Ureter (tissue), 1 donor: Measurements from ENCODE around the gene REV1. TPM values are rescaled to one million over a fixed set of nuclear protein-coding genes. Genes with fewer than 3 reads are reported as not detected.
"Not testable (repeated sequence)": the region's sequence is repeated elsewhere in the genome, so short reads cannot be mapped to it uniquely, and the experiment has no call there.

Experiments used
- DNase-seq: peaks from one replicate; pipeline ENCODE4 v3.0.0-alpha.2; 2020; ENCODE audit warnings: low spot score
- total RNA-seq: library from RNA; stranded (reverse); gene quantifications from one replicate; pipeline ENCODE4 v1.2.4, GENCODE V29; 2023
- donor health status: DM: yes; HTN: yes; CAD: no.

The REV1 gene
- total RNA-seq, 1 donor from 2014 or later = 99.6 TPM

- DNase-seq = no peak
Measured at GRCh38 chr2:99403524-99403923, 86.3 kb downstream of the REV1 start.

GRCh38 chr2:99403084-99403483, 86.7 kb downstream of the REV1 start:
- DNase-seq = no peak

- DNase-seq = no peak
Measured at GRCh38 chr2:99401841-99402240, 88.0 kb downstream of the REV1 start.

GRCh38 chr2:99399795-99400194, 90.0 kb downstream of the REV1 start:
- DNase-seq = no peak

- DNase-seq = no peak
Measured at GRCh38 chr2:99399063-99399462, 90.8 kb downstream of the REV1 start.

GRCh38 chr2:99398303-99398702, 91.5 kb downstream of the REV1 start:
- no peak for DNase-seq

- no peak for DNase-seq
Measured at GRCh38 chr2:99397266-99397920, 92.4 kb downstream of the REV1 start.

- DNase-seq = no peak
Measured at GRCh38 chr2:99395589-99396130, 94.2 kb downstream of the REV1 start.

GRCh38 chr2:99389946-99390345, 99.9 kb downstream of the REV1 start:
- DNase-seq = no peak

- DNase-seq = no peak
Measured at GRCh38 chr2:99389371-99389770, 100.4 kb downstream of the REV1 start.

- no peak for DNase-seq
Measured at GRCh38 chr2:99388892-99389291, 100.9 kb downstream of the REV1 start.

- no peak for DNase-seq
Measured at GRCh38 chr2:99386011-99386410, 103.8 kb downstream of the REV1 start.

- DNase-seq = no peak
Measured at GRCh38 chr2:99382143-99382542, 107.7 kb downstream of the REV1 start.

GRCh38 chr2:99380376-99381010, 109.3 kb downstream of the REV1 start:
- no peak for DNase-seq

- no peak for DNase-seq
Measured at GRCh38 chr2:99377879-99378278, 111.9 kb downstream of the REV1 start.

GRCh38 chr2:99376254-99376864, 113.5 kb downstream of the REV1 start:
- DNase-seq = no peak

- DNase-seq = no peak
Measured at GRCh38 chr2:99374747-99375146, 115.1 kb downstream of the REV1 start.

- no peak for DNase-seq
Measured at GRCh38 chr2:99373144-99373543, 116.7 kb downstream of the REV1 start.

GRCh38 chr2:99368854-99369253, 121.0 kb downstream of the REV1 start:
- DNase-seq = not testable (repeated sequence)

- DNase-seq = no peak
Measured at GRCh38 chr2:99365661-99366060, 124.2 kb downstream of the REV1 start.

GRCh38 chr2:99356853-99357252, 133.0 kb downstream of the REV1 start:
- DNase-seq = no peak

- not testable (repeated sequence) for DNase-seq
Measured at GRCh38 chr2:99354825-99355224, 135.0 kb downstream of the REV1 start.

- DNase-seq = no peak
Measured at GRCh38 chr2:99354070-99354469, 135.7 kb downstream of the REV1 start.
